HL-60 (cell line): ENCODE results near the gene TRAF5.
"Not testable (repeated sequence)": the region's sequence is repeated elsewhere in the genome, so short reads cannot be mapped to it uniquely, and the experiment has no call there.

ENCODE experiments used
- DNase-seq, 2 experiments: peaks; one replicate each; pipeline ENCODE4 v3.0.0-alpha.2; 2010 to 2020; ENCODE audit warnings: low read depth in 1 of 2, low spot score in 1 of 2
- H3K27ac ChIP-seq: fragments of 250-450 bp; sonication (Bioruptor Pico); replicated peaks from 2 replicates; pipeline ENCODE4 v1.5.1; 2020; ENCODE audit warnings: mild to moderate bottlenecking, moderate library complexity
- H3K27me3 ChIP-seq: fragments of 250-450 bp; sonication (Bioruptor Pico); 2 replicates; pipeline ENCODE4 v1.5.1; 2021; ENCODE audit warnings: mild to moderate bottlenecking, moderate library complexity; ENCODE audit not compliant: insufficient read depth, poor library complexity, severe bottlenecking
- H3K4me3 ChIP-seq: replicated peaks from 2 replicates; pipeline ENCODE4 v1.5.1; 2011; ENCODE audit warnings: mild to moderate bottlenecking, control low read depth, low read length; ENCODE audit not compliant: insufficient read depth
- CTCF ChIP-seq: IDR thresholded peaks from one replicate; pipeline ENCODE4 v1.5.1; 2011; ENCODE audit warnings: low read length, control low read depth, inconsistent platforms; ENCODE audit not compliant: insufficient read depth
- GABPA ChIP-seq: IDR thresholded peaks from 2 replicates; pipeline ENCODE4 v1.6.1; 2012; ENCODE audit warnings: low read depth
- POLR2AphosphoS5 ChIP-seq: IDR thresholded peaks from 2 replicates; pipeline ENCODE4 v1.6.1; 2012; ENCODE audit warnings: low read depth
- REST ChIP-seq: IDR thresholded peaks from 2 replicates; pipeline ENCODE4 v1.6.1; 2012; ENCODE audit warnings: low read depth; ENCODE audit not compliant: insufficient replicate concordance
- SPI1 ChIP-seq: IDR thresholded peaks from 2 replicates; pipeline ENCODE4 v1.6.1; 2012; ENCODE audit warnings: low read depth, mild to moderate bottlenecking, borderline replicate concordance

The TRAF5 gene

GRCh38 chr1:211386921-211387320 is 60.3 kb downstream of the TRAF5 start:
- Histone ChIP-seq H3K27me3 (no peaks in the 10 kb centered on the region), H3K27ac (no peak overlapping the region), H3K4me3 (no peak overlapping the region)
- DNase-seq, result no peak
- TF ChIP-seq CTCF, result no peak
- no peak for TF ChIP-seq REST
- no peak for TF ChIP-seq SPI1
- no peak for TF ChIP-seq GABPA
- no peak for TF ChIP-seq POLR2AphosphoS5

- not testable (repeated sequence) for H3K27me3 ChIP-seq, H3K27ac ChIP-seq, H3K4me3 ChIP-seq, DNase-seq
These were observed 64.2 kb downstream of the TRAF5 start for GRCh38 chr1:211390829-211391228.

GRCh38 chr1:211393203-211393602 is 66.6 kb downstream of the TRAF5 start:
- DNase-seq, result no peak
- no peak overlapping the region for H3K4me3 ChIP-seq
- TF ChIP-seq POLR2AphosphoS5 (no peak), SPI1 (no peak)
- no peak overlapping the region for H3K27ac ChIP-seq
- H3K27me3 ChIP-seq, result no peaks in the 10 kb centered on the region

GRCh38 chr1:211398266-211398930 is 71.8 kb downstream of the TRAF5 start:
- H3K27me3 ChIP-seq, DNase-seq, H3K4me3 ChIP-seq, H3K27ac ChIP-seq: not testable (repeated sequence)

- H3K27me3 ChIP-seq, DNase-seq, H3K4me3 ChIP-seq, H3K27ac ChIP-seq: not testable (repeated sequence)
These were observed 73.3 kb downstream of the TRAF5 start for GRCh38 chr1:211399851-211400393.

- not testable (repeated sequence) for H3K4me3 ChIP-seq, H3K27me3 ChIP-seq, DNase-seq, H3K27ac ChIP-seq
These were observed 75.1 kb downstream of the TRAF5 start for GRCh38 chr1:211401751-211402150.

- H3K4me3 ChIP-seq, H3K27ac ChIP-seq, DNase-seq, H3K27me3 ChIP-seq: not testable (repeated sequence)
These were observed 79.5 kb downstream of the TRAF5 start for GRCh38 chr1:211406086-211406485.

GRCh38 chr1:211407749-211408148 is 81.1 kb downstream of the TRAF5 start:
- H3K27me3 ChIP-seq, DNase-seq, H3K27ac ChIP-seq, H3K4me3 ChIP-seq: not testable (repeated sequence)
